ENCODE data around the gene TAF3. TPM values are rescaled to one million over a fixed set of nuclear protein-coding genes. Genes with fewer than 3 reads are reported as not detected.

TAF3 gene
- total RNA-seq, 1 donor from 2014 or later = 4.6 TPM

- Mint-ChIP-seq H3K36me3 (peaks cover 26% of the 10 kb centered on the region), H3K27ac (no peak overlapping the region), H3K4me1 (peaks cover 15% of the 10 kb centered on the region), H3K9me3 (no peaks in the 10 kb centered on the region), H3K27me3 (ENCODE audit: insufficient read depth, low read depth) (no peaks in the 10 kb centered on the region), H3K4me3 (no peak overlapping the region)
- no peaks in the 10 kb centered on the region for H3F3A ChIP-seq (ENCODE audit: low read depth)
- no peak overlapping the region for H3K9ac ChIP-seq
- H4K20me1 ChIP-seq (ENCODE audit: low read depth) = peaks cover 77% of the 10 kb centered on the region
- H3K4me3 ChIP-seq = no peak overlapping the region
- H3K36me3 ChIP-seq = no peaks in the 10 kb centered on the region
- H3K4me2 ChIP-seq = no peak overlapping the region
- TF ChIP-seq EZH2phosphoT487 (IDR thresholded peaks at IDR 0.05) = no peak
- no peak for TF ChIP-seq EZH2 (IDR thresholded peaks at IDR 0.05)
- no peak for TF ChIP-seq CTCF (IDR thresholded peaks at IDR 0.05)
- H3K4me1 ChIP-seq = peaks cover 14% of the 10 kb centered on the region
- DNase-seq (ENCODE audit: low spot score) = no peak
- no peaks in the 10 kb centered on the region for H3K27me3 ChIP-seq
- H2AFZ ChIP-seq (replicated peaks) = no peak overlapping the region
- peaks cover 93% of the 10 kb centered on the region for H3K79me2 ChIP-seq (ENCODE audit: low read depth)
- no peaks in the 10 kb centered on the region for H3K9me3 ChIP-seq (ENCODE audit: low read depth)
- no peak overlapping the region for H3K27ac ChIP-seq
These were observed 25.8 kb upstream of the TAF3 start for GRCh38 chr10:7792541-7792940.

DNA sequence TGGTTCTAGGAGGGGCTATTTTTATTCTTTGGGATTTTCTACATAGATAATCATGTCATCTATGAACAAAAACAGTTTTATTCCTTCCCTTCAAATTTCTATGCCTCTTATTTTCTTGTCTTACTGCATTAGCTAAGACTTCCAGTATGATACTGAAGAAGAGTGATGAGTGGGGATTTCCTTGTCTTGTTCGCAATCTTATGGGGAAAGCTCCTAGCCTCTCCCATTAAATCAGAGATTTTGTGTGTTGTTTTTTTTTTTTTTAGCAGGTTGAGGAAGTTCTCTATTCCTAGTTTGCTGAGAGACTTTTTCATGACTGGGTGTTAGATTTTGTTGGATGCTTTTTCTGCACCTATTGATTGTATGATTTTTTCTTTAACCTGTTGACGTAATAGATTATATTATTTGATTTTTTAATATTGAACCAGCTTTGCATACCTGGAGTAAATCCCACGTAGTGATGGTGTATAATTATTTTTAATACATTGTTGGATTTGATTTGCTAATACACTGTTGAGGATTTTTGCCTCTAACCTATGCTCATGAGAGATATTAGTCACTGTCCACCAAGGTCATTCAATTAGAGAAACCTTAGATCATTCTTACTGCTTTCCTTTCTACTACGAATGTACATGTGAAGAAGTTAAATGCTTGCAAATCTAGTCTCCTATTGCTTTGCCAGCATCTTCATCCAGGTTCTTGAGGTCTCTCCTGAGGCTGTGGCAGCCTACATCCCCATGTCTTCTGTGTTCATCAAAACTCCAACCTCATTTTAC is 23.9 kb upstream of the TAF3 start:
- Mint-ChIP-seq H3K4me1 (peaks cover 6% of the 10 kb centered on the region), H3K4me3 (no peak overlapping the region), H3K9me3 (no peaks in the 10 kb centered on the region), H3K27me3 (ENCODE audit: insufficient read depth, low read depth) (no peaks in the 10 kb centered on the region), H3K36me3 (peaks cover 30% of the 10 kb centered on the region), H3K27ac (no peak overlapping the region)
- Histone ChIP-seq H3K27ac (no peak overlapping the region), H3K36me3 (no peaks in the 10 kb centered on the region), H2AFZ (replicated peaks) (no peak overlapping the region), H3F3A (ENCODE audit: low read depth) (no peaks in the 10 kb centered on the region), H3K4me2 (no peak overlapping the region), H3K9ac (no peak overlapping the region), H3K9me3 (ENCODE audit: low read depth) (no peaks in the 10 kb centered on the region), H3K79me2 (ENCODE audit: low read depth) (peaks cover 76% of the 10 kb centered on the region), H3K4me3 (no peak overlapping the region), H4K20me1 (ENCODE audit: low read depth) (peaks cover 64% of the 10 kb centered on the region), H3K4me1 (peaks cover 9% of the 10 kb centered on the region), H3K27me3 (no peaks in the 10 kb centered on the region)
- DNase-seq (ENCODE audit: low spot score) = no peak
- TF ChIP-seq CTCF (IDR thresholded peaks at IDR 0.05) (no peak), EZH2 (IDR thresholded peaks at IDR 0.05) (no peak), EZH2phosphoT487 (IDR thresholded peaks at IDR 0.05) (no peak)

- H3K36me3 ChIP-seq = no peaks in the 10 kb centered on the region
- no peaks in the 10 kb centered on the region for H3K27me3 Mint-ChIP-seq (ENCODE audit: insufficient read depth, low read depth)
These were observed 22.7 kb upstream of the TAF3 start for GRCh38 chr10:7795605-7796004.

More at GRCh38 chr10:7795605-7796004, 22.7 kb upstream of the TAF3 start:
- Histone ChIP-seq H4K20me1 (ENCODE audit: low read depth) (peaks cover 52% of the 10 kb centered on the region), H3K4me1 (no peaks in the 10 kb centered on the region), H3K9me3 (ENCODE audit: low read depth) (no peaks in the 10 kb centered on the region), H3K4me2 (no peak overlapping the region), H3K4me3 (no peak overlapping the region), H3F3A (ENCODE audit: low read depth) (no peaks in the 10 kb centered on the region), H3K9ac (no peak overlapping the region), H3K27ac (no peak overlapping the region), H3K27me3 (no peaks in the 10 kb centered on the region), H3K79me2 (ENCODE audit: low read depth) (peaks cover 64% of the 10 kb centered on the region), H2AFZ (replicated peaks) (no peak overlapping the region)
- no peak for DNase-seq (ENCODE audit: low spot score)
- Mint-ChIP-seq H3K27ac (no peak overlapping the region), H3K36me3 (peaks cover 33% of the 10 kb centered on the region), H3K9me3 (no peaks in the 10 kb centered on the region), H3K4me1 (peaks cover 2% of the 10 kb centered on the region), H3K4me3 (no peak overlapping the region)
- TF ChIP-seq EZH2phosphoT487 (IDR thresholded peaks at IDR 0.05) = no peak
- no peak for TF ChIP-seq CTCF (IDR thresholded peaks at IDR 0.05)

Data from neural progenitor cell (in vitro differentiated cells).